Measurements from ENCODE around the gene DPH7. TPM values are rescaled to one million over a fixed set of nuclear protein-coding genes. Genes with fewer than 3 reads are reported as not detected.
"Not testable (repeated sequence)": the region's sequence is repeated elsewhere in the genome, so short reads cannot be mapped to it uniquely, and the experiment has no call there.

DPH7 gene
- total RNA-seq, 1 donor from 2014 or later = 43.2 TPM

- H3K27ac Mint-ChIP-seq; intact Hi-C loops (cut with micrococcal nuclease); H3K4me3 Mint-ChIP-seq (ENCODE audit: low read depth); H3K27me3 Mint-ChIP-seq (ENCODE audit: low read depth); H3K9me3 Mint-ChIP-seq; DNase-seq (ENCODE audit: low spot score): not testable (repeated sequence)
- Mint-ChIP-seq H3K36me3 (ENCODE audit: low read depth) (peaks cover 38% of the 10 kb centered on the region), H3K4me1 (ENCODE audit: low read depth) (peaks cover 12% of the 10 kb centered on the region)
Observed at GRCh38 chr9:137568445-137568844, 10.3 kb downstream of the DPH7 start.

GRCh38 chr9:137564817-137565411, 13.8 kb downstream of the DPH7 start:
- DNase-seq (ENCODE audit: low spot score) = no peak
- Mint-ChIP-seq H3K27me3 (ENCODE audit: low read depth) (no peaks in the 10 kb centered on the region), H3K9me3 (no peaks in the 10 kb centered on the region), H3K4me1 (ENCODE audit: low read depth) (peaks cover 3% of the 10 kb centered on the region), H3K4me3 (ENCODE audit: low read depth) (no peak overlapping the region), H3K36me3 (ENCODE audit: low read depth) (peaks cover 37% of the 10 kb centered on the region), H3K27ac (no peak overlapping the region)
- intact Hi-C loops (cut with micrococcal nuclease) = no loop called here

GRCh38 chr9:137564134-137564533, 14.6 kb downstream of the DPH7 start:
- H3K27me3 Mint-ChIP-seq (ENCODE audit: low read depth) = no peaks in the 10 kb centered on the region

GRCh38 chr9:137558127-137558526, 20.6 kb downstream of the DPH7 start:
- DNase-seq (ENCODE audit: low spot score) = no peak
- no peaks in the 10 kb centered on the region for H3K27me3 Mint-ChIP-seq (ENCODE audit: low read depth)
- peaks cover 62% of the 10 kb centered on the region for H3K36me3 Mint-ChIP-seq (ENCODE audit: low read depth)
- no peak overlapping the region for H3K4me3 Mint-ChIP-seq (ENCODE audit: low read depth)
- intact Hi-C loops (cut with micrococcal nuclease) = no loop called here
- H3K27ac Mint-ChIP-seq = no peak overlapping the region
- peaks cover 2% of the 10 kb centered on the region for H3K4me1 Mint-ChIP-seq (ENCODE audit: low read depth)
- no peaks in the 10 kb centered on the region for H3K9me3 Mint-ChIP-seq

More at GRCh38 chr9:137564134-137564533, 14.6 kb downstream of the DPH7 start:
- Mint-ChIP-seq H3K4me1 (ENCODE audit: low read depth) (peaks cover 3% of the 10 kb centered on the region), H3K36me3 (ENCODE audit: low read depth) (peaks cover 45% of the 10 kb centered on the region), H3K9me3 (no peaks in the 10 kb centered on the region), H3K27ac (no peak overlapping the region), H3K4me3 (ENCODE audit: low read depth) (no peak overlapping the region)
- intact Hi-C loops (cut with micrococcal nuclease) = no loop called here
- DNase-seq (ENCODE audit: low spot score) = no peak

GRCh38 chr9:137556069-137556838, 22.5 kb downstream of the DPH7 start:
- DNase-seq (ENCODE audit: low spot score) = no peak
- no peaks in the 10 kb centered on the region for H3K9me3 Mint-ChIP-seq
- no peak overlapping the region for H3K27ac Mint-ChIP-seq
- intact Hi-C loops (cut with micrococcal nuclease) = no loop called here
- peaks cover 55% of the 10 kb centered on the region for H3K36me3 Mint-ChIP-seq (ENCODE audit: low read depth)
- no peaks in the 10 kb centered on the region for H3K27me3 Mint-ChIP-seq (ENCODE audit: low read depth)
- peaks cover 5% of the 10 kb centered on the region for H3K4me1 Mint-ChIP-seq (ENCODE audit: low read depth)
- no peak overlapping the region for H3K4me3 Mint-ChIP-seq (ENCODE audit: low read depth)

- H3K27me3 Mint-ChIP-seq (ENCODE audit: low read depth) = no peaks in the 10 kb centered on the region
- no peak overlapping the region for H3K27ac Mint-ChIP-seq
- peaks cover 6% of the 10 kb centered on the region for H3K4me1 Mint-ChIP-seq (ENCODE audit: low read depth)
- H3K36me3 Mint-ChIP-seq (ENCODE audit: low read depth) = peaks cover 53% of the 10 kb centered on the region
- intact Hi-C loops (cut with micrococcal nuclease) = no loop called here
- DNase-seq (ENCODE audit: low spot score) = no peak
- H3K9me3 Mint-ChIP-seq = no peaks in the 10 kb centered on the region
- no peak overlapping the region for H3K4me3 Mint-ChIP-seq (ENCODE audit: low read depth)
Observed at GRCh38 chr9:137555179-137555578, 23.5 kb downstream of the DPH7 start.

- Mint-ChIP-seq H3K27ac (no peak overlapping the region), H3K27me3 (ENCODE audit: low read depth) (no peaks in the 10 kb centered on the region), H3K9me3 (no peaks in the 10 kb centered on the region), H3K4me3 (ENCODE audit: low read depth) (no peak overlapping the region), H3K4me1 (ENCODE audit: low read depth) (peaks cover 8% of the 10 kb centered on the region), H3K36me3 (ENCODE audit: low read depth) (peaks cover 44% of the 10 kb centered on the region)
- no peak for DNase-seq (ENCODE audit: low spot score)
- intact Hi-C loops (cut with micrococcal nuclease) = no loop called here
Observed at GRCh38 chr9:137554349-137554748, 24.4 kb downstream of the DPH7 start.

- intact Hi-C loops (cut with micrococcal nuclease); H3K9me3 Mint-ChIP-seq; H3K27ac Mint-ChIP-seq; H3K27me3 Mint-ChIP-seq (ENCODE audit: low read depth); DNase-seq (ENCODE audit: low spot score); H3K4me1 Mint-ChIP-seq (ENCODE audit: low read depth): not testable (repeated sequence)
- Mint-ChIP-seq H3K36me3 (ENCODE audit: low read depth) (peaks cover 42% of the 10 kb centered on the region), H3K4me3 (ENCODE audit: low read depth) (peak overlapping the region; percentile 42)
Observed at GRCh38 chr9:137553654-137554053, 25.1 kb downstream of the DPH7 start.

GRCh38 chr9:137552022-137552768, 26.5 kb downstream of the DPH7 start:
- DNase-seq (ENCODE audit: low spot score) = peak; percentile 30
- H3K27me3 Mint-ChIP-seq (ENCODE audit: low read depth) = no peaks in the 10 kb centered on the region
- intact Hi-C loops (cut with micrococcal nuclease) = no loop called here

GRCh38 chr9:137551264-137552021, 27.3 kb downstream of the DPH7 start, which contains the start of gene MRPL41:
MRPL41 (plus strand) TSS chr9:137551879; CDS start chr9:137552082, 203 bp downstream.
- Mint-ChIP-seq H3K27me3 (ENCODE audit: low read depth) (no peaks in the 10 kb centered on the region), H3K4me1 (ENCODE audit: low read depth) (peaks cover 8% of the 10 kb centered on the region), H3K27ac (peak within 1 kb of the TSS; percentile 69), H3K36me3 (ENCODE audit: low read depth) (peaks cover 31% of the 10 kb centered on the region), H3K9me3 (no peaks in the 10 kb centered on the region), H3K4me3 (ENCODE audit: low read depth) (peak within 1 kb of the TSS; percentile 90)
- peak; percentile 90 for DNase-seq (ENCODE audit: low spot score)
- intact Hi-C loops (cut with micrococcal nuclease) = loop anchor here (1.0 to 2.0 kb wide), 3 partner anchors 27 to 93 kb away; partner anchors contain the start of genes ARRDC1, DPH7 and NSMF

More at GRCh38 chr9:137552022-137552768, 26.5 kb downstream of the DPH7 start:
- H3K9me3 Mint-ChIP-seq = no peaks in the 10 kb centered on the region
- H3K36me3 Mint-ChIP-seq (ENCODE audit: low read depth) = peaks cover 37% of the 10 kb centered on the region
- peak overlapping the region; percentile 69 for H3K27ac Mint-ChIP-seq
- H3K4me1 Mint-ChIP-seq (ENCODE audit: low read depth) = peaks cover 8% of the 10 kb centered on the region
- peak overlapping the region; percentile 90 for H3K4me3 Mint-ChIP-seq (ENCODE audit: low read depth)

- Mint-ChIP-seq H3K4me3 (ENCODE audit: low read depth) (peak overlapping the region; percentile 68), H3K36me3 (ENCODE audit: low read depth) (peaks cover 26% of the 10 kb centered on the region)
- not testable (repeated sequence) for H3K27me3 Mint-ChIP-seq (ENCODE audit: low read depth); H3K27ac Mint-ChIP-seq; DNase-seq (ENCODE audit: low spot score); H3K9me3 Mint-ChIP-seq; H3K4me1 Mint-ChIP-seq (ENCODE audit: low read depth)
- intact Hi-C loops (cut with micrococcal nuclease) = loop anchor here (1.0 to 2.0 kb wide), 3 partner anchors 28 to 92 kb away; partner anchors contain the start of genes ARRDC1, DPH7 and NSMF
Observed at GRCh38 chr9:137550958-137551263, 27.8 kb downstream of the DPH7 start.

- H3K27ac Mint-ChIP-seq = peak within 1 kb of the TSS; percentile 78
- intact Hi-C loops (cut with micrococcal nuclease) = loop anchor here (2.0 kb wide), 2 partner anchors 29 to 91 kb away; partner anchors contain the start of genes DPH7 and NSMF
- no peaks in the 10 kb centered on the region for H3K27me3 Mint-ChIP-seq (ENCODE audit: low read depth)
- H3K36me3 Mint-ChIP-seq (ENCODE audit: low read depth) = peaks cover 20% of the 10 kb centered on the region
- DNase-seq (ENCODE audit: low spot score) = peak; percentile 54
- peak within 1 kb of the TSS; percentile 83 for H3K4me3 Mint-ChIP-seq (ENCODE audit: low read depth)
- no peaks in the 10 kb centered on the region for H3K9me3 Mint-ChIP-seq
- H3K4me1 Mint-ChIP-seq (ENCODE audit: low read depth) = peaks cover 8% of the 10 kb centered on the region
Observed at GRCh38 chr9:137550231-137550621, 28.5 kb downstream of the DPH7 start, which contains the start of gene PNPLA7. PNPLA7 (minus strand) TSS chr9:137550402; CDS start chr9:137550197, 205 bp downstream.

Data from activated T-helper 2 cell treated with anti-CD3 and anti-CD28 coated beads, Interferon-gamma antibody, Interleukin-2, Interleukin-4, amounts not matched to agents 10 μg/mL and 5 μg/mL and 100 μg/mL, durations not matched to agents 14 hours and 24 hours and 36 hours (primary cell).